Esophagus muscularis mucosa (tissue), 3 donors: ENCODE results near the gene ELFN2.

Source experiments
- CTCF ChIP-seq, 3 experiments: fragments of 200-600 bp in 2 of 3; fragments of 450-650 bp in 1 of 3; sonication (generic) in 2 of 3; IDR thresholded peaks; one replicate each; pipeline ENCODE4 v1.5.1; 2017 to 2019; ENCODE audit warnings: antibody characterized with exemption in 3 of 3, mild to moderate bottlenecking in 2 of 3, moderate library complexity in 1 of 3
- POLR2A ChIP-seq: fragments of 450-650 bp; IDR thresholded peaks from one replicate; pipeline ENCODE4 v1.6.1; 2017; ENCODE audit warnings: antibody characterized with exemption, moderate library complexity, mild to moderate bottlenecking, low read depth
- POLR2AphosphoS5 ChIP-seq, 2 donors: sonication (generic); formaldehyde crosslinking; IDR thresholded peaks; one replicate each; pipeline ENCODE4 v1.6.1; 2017; ENCODE audit warnings: antibody characterized with exemption in 2 of 2

- TF ChIP-seq CTCF (IDR thresholded peaks at IDR 0.05), result no peak
- TF ChIP-seq POLR2AphosphoS5 (IDR thresholded peaks at IDR 0.05), result no peak
- no peak for TF ChIP-seq POLR2A
Measured at GRCh38 chr22:37366601-37367000, 60.7 kb downstream of the ELFN2 start.
